DMS 273 (cell line): ENCODE data around the gene CHRNA1.

ENCODE experiments used
- DNase-seq: peaks from one replicate; lab custom pipeline; 2025; ENCODE audit not compliant: unreplicated experiment; lab: John Stamatoyannopoulos, UW

The CHRNA1 gene

GRCh38 chr2:174764280-174765255 lies at the start of gene CHRNA1:
TSS of gene CHRNA1 (minus strand) at chr2:174764472. CDS start at chr2:174764394, 78 bp downstream.
- DNase-seq = peak; percentile 91

DNA sequence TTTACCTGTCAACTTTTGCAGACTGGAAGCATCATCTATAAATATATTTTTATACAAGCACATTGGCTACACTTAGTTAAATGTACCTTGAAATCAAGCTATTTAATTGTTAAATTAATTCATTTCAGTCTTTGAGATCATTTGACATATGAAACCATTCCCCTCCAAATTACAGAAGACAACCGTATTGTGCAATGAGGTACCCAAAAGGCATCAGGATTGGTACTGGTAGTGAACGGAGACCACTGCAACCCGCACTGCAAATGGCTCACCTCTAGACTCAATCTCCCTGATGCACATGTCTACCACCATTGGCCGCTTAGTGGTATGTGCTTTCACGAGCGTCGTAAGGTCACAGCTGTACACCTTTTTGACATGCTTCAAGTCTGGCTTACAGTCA lies 47.8 kb upstream of the CHRNA1 start:
- DNase-seq = no peak

DNA sequence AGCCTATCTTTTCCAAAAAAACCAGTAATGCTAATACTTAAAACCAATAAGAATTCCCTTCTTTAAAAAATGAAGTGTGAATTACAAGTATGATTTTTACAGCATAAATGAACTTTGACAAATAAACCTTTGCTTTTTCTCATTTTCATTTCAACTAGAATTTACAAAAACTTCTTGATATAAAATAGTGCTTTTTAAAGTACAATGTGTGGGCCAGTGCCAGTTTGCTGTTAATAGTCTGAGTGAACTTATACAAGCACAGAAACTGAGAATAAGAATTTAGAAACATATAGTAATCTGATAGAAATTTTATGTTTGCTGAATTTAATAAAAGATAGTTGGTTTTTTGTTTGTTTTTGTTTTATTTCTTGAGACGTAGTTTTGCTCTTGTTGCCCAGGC lies 43.7 kb upstream of the CHRNA1 start:
- no peak for DNase-seq

GRCh38 chr2:174805803-174806202 lies 41.5 kb upstream of the CHRNA1 start:
- DNase-seq = no peak

DNA sequence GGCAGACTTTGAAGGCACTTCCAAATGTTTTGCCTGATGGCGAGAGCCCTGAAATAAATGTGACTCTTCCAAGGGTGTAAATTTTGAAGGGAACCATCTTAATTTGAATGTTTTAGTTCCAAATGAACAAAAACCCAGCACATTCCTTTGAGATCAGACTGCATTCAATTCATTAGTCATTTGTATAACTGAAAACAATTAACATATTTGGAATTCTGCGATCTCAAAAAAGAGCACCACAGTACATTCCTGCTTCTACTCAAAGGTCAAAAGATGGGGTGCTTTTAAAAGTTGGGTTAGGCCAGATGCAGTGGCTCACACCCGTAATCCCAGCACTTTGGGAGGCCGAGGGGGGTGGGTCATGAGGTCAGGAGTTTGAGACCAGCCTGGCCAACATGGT lies 38.2 kb upstream of the CHRNA1 start:
- DNase-seq = no peak

DNA sequence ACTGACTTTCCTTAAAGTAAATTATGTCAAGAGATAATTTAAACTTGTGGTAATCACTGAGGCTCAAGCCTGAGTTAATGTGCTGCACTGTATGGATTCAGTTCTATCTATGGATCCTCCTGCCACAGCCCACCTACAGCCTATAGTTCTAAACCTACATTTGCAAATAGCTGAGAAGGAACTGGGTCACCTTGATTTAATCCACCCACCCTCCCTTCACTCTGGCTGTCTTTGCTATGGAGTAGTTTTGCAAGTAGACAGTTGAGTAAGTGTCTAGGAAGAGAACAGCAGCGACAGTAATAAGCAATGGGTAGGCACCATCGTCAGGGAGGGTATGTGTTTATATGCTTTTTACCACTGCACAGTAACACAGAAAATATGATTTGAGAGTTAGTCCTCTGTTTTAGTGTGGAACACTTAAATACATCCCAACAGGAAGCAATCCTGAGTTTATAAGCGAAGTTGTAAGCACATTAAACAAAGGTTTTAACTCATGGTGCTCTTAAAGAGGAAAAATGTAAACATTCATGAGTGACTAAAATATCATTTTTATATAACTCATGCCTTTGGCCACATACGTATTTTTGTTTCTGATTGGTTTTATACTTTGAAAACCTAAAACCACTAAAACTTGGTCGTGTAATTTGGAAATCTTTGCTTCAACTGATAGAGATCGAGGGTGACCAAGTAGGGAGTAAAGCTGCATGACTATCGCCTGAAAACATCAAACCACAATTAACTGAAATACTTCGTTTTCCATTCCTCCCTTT lies 36.3 kb upstream of the CHRNA1 start:
- no peak for DNase-seq

DNA sequence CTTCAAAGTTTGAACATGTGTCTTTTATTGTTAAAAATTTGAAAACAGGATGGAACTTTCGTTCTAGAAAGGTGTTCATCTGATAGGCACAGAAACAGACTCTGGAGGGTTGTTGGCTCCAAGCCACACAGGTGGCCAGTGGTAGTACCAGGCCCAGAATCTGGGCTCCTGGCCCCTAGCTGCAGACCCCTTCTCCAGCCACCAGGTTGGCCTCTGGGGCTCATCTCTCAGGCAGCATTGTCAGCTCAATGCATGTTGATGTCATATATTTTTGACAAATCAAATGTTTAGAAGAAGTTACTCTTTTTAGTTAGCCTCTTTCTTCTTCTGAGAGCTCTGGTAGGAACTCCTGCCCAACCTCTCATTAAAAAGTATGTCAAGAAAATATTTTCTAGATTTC lies 34.5 kb upstream of the CHRNA1 start:
- no peak for DNase-seq

- peak; percentile 15 for DNase-seq
Observed at GRCh38 chr2:174797781-174798276, 33.6 kb upstream of the CHRNA1 start.

GRCh38 chr2:174796319-174796771 lies 32.1 kb upstream of the CHRNA1 start:
- DNase-seq = no peak

DNA sequence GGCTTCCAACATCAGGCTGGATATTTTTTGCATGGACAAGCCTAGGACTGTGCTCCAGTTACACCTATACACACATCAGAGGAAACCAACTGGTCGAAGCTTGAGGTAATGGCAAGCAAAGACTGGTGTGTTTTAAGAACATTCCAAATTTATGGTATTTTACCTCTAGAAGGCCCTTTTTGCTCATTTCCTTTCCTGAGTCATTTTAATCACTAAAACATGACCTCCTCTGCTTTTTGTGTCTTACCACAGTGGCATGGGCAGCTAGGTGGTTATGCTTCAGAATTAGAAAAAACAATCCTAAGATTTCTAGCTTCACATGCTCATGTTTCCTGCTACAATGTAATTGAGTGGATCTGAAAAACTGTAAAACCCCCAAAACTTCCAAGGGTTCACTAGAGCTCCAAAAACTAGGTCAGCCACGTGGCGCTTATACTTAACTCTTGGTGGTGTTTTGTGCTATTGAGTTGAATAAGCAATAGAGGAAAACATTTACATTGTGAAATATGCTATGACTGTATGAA lies 30.6 kb upstream of the CHRNA1 start:
- DNase-seq = no peak

GRCh38 chr2:174792309-174793025 lies 28.2 kb upstream of the CHRNA1 start:
- no peak for DNase-seq

DNA sequence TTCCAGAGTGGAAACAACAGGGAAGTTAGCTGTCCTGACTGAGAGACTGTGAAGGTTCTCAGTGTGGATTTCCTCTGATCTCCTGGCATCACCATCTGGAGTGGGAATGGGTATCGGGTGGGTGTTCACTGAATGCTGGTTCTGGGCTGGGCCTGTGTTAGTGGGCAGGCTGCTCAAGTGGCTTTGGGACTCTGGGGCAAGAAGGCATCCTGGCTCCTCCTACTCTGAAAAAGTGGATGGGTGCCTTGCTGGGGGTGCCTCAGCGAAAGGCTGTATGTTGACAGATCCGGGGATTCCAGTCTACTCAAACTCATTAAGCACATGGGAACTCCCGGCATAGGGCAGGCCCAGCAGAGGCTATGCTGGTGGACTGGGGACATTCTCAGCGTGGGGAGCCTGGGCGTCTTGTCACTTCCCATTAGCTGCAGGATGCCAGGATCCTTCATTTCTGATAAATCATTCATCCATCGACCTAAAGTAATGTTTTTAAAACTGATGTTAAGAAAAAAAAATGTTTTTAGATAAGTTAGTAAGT lies 27.5 kb upstream of the CHRNA1 start:
- no peak for DNase-seq

DNA sequence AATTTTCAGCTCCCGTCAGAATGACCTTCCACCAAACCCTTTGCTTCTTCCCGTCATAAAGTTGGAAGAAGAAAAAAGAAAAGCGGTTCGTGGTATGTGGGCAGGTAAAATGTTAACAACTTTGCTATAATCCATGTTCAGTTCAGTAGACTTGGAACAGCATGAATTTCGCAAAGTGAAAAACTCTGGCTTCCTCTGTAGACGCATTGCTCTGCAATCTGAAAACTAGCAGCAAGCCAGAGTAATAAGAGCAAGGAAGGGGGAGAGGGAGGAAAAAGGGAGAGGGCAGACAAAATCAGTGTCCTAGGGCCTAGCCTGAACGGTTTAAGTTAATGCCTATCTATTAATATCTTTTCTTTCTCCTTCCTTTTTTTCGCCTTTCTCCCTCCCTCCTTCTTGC lies 26.7 kb upstream of the CHRNA1 start:
- no peak for DNase-seq

- DNase-seq = no peak
Observed at GRCh38 chr2:174789001-174789400, 24.7 kb upstream of the CHRNA1 start.

GRCh38 chr2:174788291-174788929 lies 24.1 kb upstream of the CHRNA1 start:
- peak; percentile 45 for DNase-seq

DNA sequence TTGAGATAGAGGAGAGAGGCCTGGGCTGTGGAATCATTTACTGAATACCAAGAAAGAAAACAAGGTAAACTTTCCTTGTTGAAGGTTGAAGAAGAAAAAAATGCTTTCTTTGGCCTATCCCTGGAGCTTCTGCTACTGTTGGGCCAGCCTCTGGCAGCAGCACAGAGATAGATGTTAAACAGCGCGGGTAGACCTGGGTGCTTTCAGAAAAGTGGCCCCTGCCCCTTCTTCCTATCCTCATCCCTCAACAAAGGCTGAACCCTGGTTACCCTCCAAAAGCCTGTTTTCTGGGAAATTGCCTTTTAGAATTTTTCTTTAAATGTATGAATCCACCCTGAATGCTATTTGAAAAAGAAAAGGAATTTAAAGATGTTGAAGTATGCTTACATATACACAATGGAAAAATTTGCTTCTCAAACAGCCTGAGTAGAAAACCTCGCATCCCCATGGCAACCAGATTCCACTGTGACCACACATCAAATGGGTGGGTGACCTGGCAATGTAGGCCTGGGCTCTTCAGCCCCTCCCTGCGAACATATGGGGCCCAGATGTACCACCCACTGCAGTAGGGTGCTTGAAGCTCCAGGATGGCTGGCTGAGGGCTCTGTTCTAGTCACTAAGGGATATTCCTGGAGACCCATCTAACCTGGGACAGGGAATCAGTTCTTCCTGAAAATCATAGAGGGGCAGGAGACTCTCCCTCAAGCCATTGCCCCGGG lies 23.4 kb upstream of the CHRNA1 start:
- DNase-seq = peak; percentile 68

DNA sequence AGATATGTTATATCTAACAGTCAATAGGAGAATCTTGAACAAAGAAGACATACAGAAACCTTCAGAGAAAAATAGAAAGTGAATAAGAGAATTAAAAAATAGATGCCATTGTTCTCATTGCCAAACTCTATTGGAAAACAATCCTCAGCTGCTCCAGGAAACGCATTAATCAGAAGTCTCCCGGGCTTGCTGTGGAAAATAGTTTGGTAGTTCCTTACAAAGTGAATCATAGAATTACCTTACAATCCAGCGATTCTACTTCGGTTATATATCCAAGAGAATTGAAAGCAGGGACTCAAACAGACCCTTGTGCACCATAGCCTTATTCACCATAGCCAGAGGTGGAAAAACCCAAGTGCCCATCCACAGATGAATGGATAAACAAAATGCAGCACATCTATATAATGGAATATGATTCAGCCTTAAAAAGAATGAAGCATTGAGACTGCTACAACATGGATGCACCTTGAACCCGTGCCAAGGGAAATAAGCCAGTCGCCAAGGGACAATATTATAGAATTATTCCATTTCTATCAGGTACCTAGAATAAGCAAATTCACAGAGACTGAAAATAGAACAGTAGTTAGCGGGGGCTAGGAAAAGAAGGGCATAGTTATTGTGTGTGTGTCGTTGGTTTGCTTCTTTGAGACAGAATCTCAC lies 21.9 kb upstream of the CHRNA1 start:
- DNase-seq = no peak

DNA sequence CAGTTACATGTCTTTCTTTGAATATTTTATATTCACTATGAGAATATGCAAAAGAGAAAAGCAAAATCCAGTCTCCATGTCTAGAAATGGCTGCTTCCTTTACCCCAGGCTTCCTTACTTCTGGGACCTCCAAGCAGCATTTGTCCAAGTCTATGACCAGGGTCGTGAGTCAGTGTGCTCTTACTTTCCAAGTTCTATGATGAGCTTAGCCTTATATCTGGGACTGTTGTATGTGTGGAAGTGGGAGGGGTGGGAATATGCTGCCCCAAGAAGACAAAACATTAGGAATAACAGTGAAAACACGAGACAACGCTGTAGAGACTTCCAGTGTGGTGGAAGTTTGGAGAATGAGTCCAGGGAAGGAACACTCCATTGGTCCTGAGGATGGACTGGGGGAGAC lies 21.2 kb upstream of the CHRNA1 start:
- DNase-seq = no peak

- DNase-seq = no peak
Observed at GRCh38 chr2:174784909-174785308, 20.6 kb upstream of the CHRNA1 start.
